Neural cell (in vitro differentiated cells): ENCODE data around the gene TULP4. TPM values are rescaled to one million over a fixed set of nuclear protein-coding genes. Genes with fewer than 3 reads are reported as not detected.
"Not testable (repeated sequence)": the region's sequence is repeated elsewhere in the genome, so short reads cannot be mapped to it uniquely, and the experiment has no call there.

Source experiments
- H2AFZ ChIP-seq: fragments of 200-600, 300-800 bp; sonication (generic), shearing (Covaris generic); 2 replicates; pipeline ENCODE4 v1.6.0; 2014; ENCODE audit warnings: low read depth, mild to moderate bottlenecking, antibody characterized with exemption, low read length, moderate library complexity
- H3F3A ChIP-seq: fragments of 200-600 bp; shearing (Covaris generic); 2 replicates; pipeline ENCODE4 v1.6.1; 2016; ENCODE audit warnings: mild to moderate bottlenecking, moderate library complexity, mixed read lengths, antibody characterized with exemption, low read length; ENCODE audit not compliant: insufficient read depth, poor library complexity, severe bottlenecking
- H3K27ac ChIP-seq: fragments of 200-600, 300-800 bp; sonication (generic), shearing (Covaris generic); 2 replicates; pipeline ENCODE4 v1.5.1; 2014; ENCODE audit warnings: mild to moderate bottlenecking, low read length, moderate library complexity
- H3K27me3 ChIP-seq: fragments of 300-800, 200-600 bp; sonication (generic), shearing (Covaris generic); 2 replicates; pipeline ENCODE4 v1.6.0; 2014; ENCODE audit warnings: mild to moderate bottlenecking, low read depth, low read length, moderate library complexity; ENCODE audit not compliant: insufficient read depth
- H3K36me3 ChIP-seq: fragments of 300-800, 200-600 bp; sonication (generic), shearing (Covaris generic); 2 replicates; pipeline ENCODE4 v1.5.1; 2014; ENCODE audit warnings: mild to moderate bottlenecking, antibody characterized with exemption, low read length, moderate library complexity; ENCODE audit not compliant: insufficient read depth
- H3K4me2 ChIP-seq: fragments of 300-800, 200-600 bp; sonication (generic), shearing (Covaris generic); 2 replicates; pipeline ENCODE4 v1.6.0; 2014; ENCODE audit warnings: mild to moderate bottlenecking, low read length
- H3K4me3 ChIP-seq: fragments of 300-800, 200-600 bp; sonication (generic), shearing (Covaris generic); 2 replicates; pipeline ENCODE4 v1.5.1; 2014; ENCODE audit warnings: mild to moderate bottlenecking, low read length, moderate library complexity
- H3K79me2 ChIP-seq: fragments of 200-600 bp; shearing (Covaris generic); replicated peaks from 2 replicates; pipeline ENCODE4 v1.6.0; 2014; ENCODE audit warnings: mild to moderate bottlenecking, low read length, moderate library complexity; ENCODE audit not compliant: insufficient read depth
- H3K9ac ChIP-seq: fragments of 300-800, 200-600 bp; sonication (generic), shearing (Covaris generic); 2 replicates; pipeline ENCODE4 v1.6.1; 2016; ENCODE audit warnings: mild to moderate bottlenecking, low read length, mixed read lengths
- H3K9me2 ChIP-seq: fragments of 200-600 bp; shearing (Covaris generic); 2 replicates; pipeline ENCODE4 v1.6.1; 2016; ENCODE audit warnings: mild to moderate bottlenecking, low read length, mixed read lengths; ENCODE audit not compliant: insufficient read depth
- H3K9me3 ChIP-seq: fragments of 200-600, 300-800 bp; sonication (generic), shearing (Covaris generic); 2 replicates; pipeline ENCODE4 v1.6.1; 2016; ENCODE audit warnings: mild to moderate bottlenecking, mixed run types, low read length, moderate library complexity, mixed read lengths
- H4K20me1 ChIP-seq: fragments of 200-600 bp; shearing (Covaris generic); 2 replicates; pipeline ENCODE4 v1.6.1; 2016; ENCODE audit warnings: mild to moderate bottlenecking, mixed run types; ENCODE audit not compliant: insufficient read depth
- EP300 ChIP-seq: fragments of 450-650 bp; conservative IDR thresholded peaks from 2 replicates; pipeline ENCODE4 v1.6.1; 2014; ENCODE audit warnings: antibody characterized with exemption, mild to moderate bottlenecking, moderate library complexity; ENCODE audit not compliant: poor library complexity, severe bottlenecking
- EZH2 ChIP-seq: fragments of 200-600, 300-800 bp; shearing (Covaris generic), sonication (generic); IDR thresholded peaks from 2 replicates; pipeline ENCODE4 v1.6.1; 2014; ENCODE audit warnings: antibody characterized with exemption, low read length, borderline replicate concordance, mild to moderate bottlenecking; ENCODE audit not compliant: insufficient read depth, poor library complexity, severe bottlenecking
- MXI1 ChIP-seq: fragments of 450-650 bp; conservative IDR thresholded peaks from 2 replicates; pipeline ENCODE4 v1.6.1; 2014; ENCODE audit warnings: antibody characterized with exemption, mild to moderate bottlenecking; ENCODE audit not compliant: poor library complexity, severe bottlenecking
- POLR2AphosphoS5 ChIP-seq: IDR thresholded peaks from 2 replicates; pipeline ENCODE4 v1.6.1; 2012
- RAD21 ChIP-seq: fragments of 450-650 bp; conservative IDR thresholded peaks from 2 replicates; pipeline ENCODE4 v1.6.1; 2014; ENCODE audit warnings: antibody characterized with exemption, mild to moderate bottlenecking, moderate library complexity
- SMC3 ChIP-seq: fragments of 450-650 bp; conservative IDR thresholded peaks from 2 replicates; pipeline ENCODE4 v1.6.1; 2014; ENCODE audit warnings: antibody characterized with exemption, mild to moderate bottlenecking, moderate library complexity; ENCODE audit not compliant: poor library complexity
- TAF1 ChIP-seq: IDR thresholded peaks from 2 replicates; pipeline ENCODE4 v1.6.1; 2012; ENCODE audit warnings: low read depth
- polyA plus RNA-seq: library from polyadenylated mRNA; depleted of rRNA; stranded (reverse); fragments of >200 nt; gene quantifications from 2 replicates; pipeline ENCODE4 v1.2.3, GENCODE V29; 2014
- TF ChIP-seq, protein P1 (sequence below): IDR thresholded peaks from 2 replicates; pipeline ENCODE4 v1.6.1; 2012; ENCODE audit warnings: borderline replicate concordance
- TF ChIP-seq, protein P2 (sequence below): fragments of 450-650 bp; IDR thresholded peaks from 2 replicates; pipeline ENCODE4 v1.5.1; 2014; ENCODE audit warnings: antibody characterized with exemption, mild to moderate bottlenecking, moderate library complexity; ENCODE audit not compliant: poor library complexity, severe bottlenecking

TULP4 gene
- polyA plus RNA-seq, 1 donor from 2014 or later = 30.6 TPM

DNA sequence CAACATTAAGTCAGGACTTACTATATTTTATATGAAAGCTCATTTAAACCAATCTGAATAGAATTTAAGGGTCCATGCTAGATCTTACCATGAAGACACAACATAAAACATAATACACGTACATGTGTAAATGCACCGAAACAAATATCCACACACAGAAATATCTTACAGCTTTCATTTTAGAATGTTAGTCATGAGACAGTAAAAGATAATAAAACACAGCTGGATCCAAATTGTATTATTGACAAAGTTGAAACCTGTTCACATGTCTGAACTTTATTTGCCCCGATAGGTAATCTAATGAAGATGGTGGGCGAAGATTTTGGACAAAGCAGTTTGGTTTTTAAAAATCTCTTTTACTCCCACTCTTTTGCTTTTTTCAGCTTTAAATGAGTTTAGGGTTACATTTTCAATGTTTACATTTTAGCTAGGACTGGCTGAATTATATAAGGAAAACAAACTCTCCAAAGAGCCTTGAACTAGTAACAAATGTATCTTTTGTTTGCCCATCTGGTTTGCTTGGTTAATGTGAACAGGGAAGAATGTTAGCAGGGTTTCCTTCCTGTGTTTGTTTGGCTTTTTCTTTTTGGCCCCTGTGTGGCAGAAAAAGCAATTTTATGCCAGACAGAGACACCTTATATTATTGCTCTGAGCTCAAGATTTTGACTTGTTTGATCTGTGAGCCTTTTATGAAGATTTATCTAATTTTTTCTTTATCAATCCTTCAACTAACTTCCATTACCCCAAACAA lies 242.5 kb downstream of the TULP4 start:
- no peak overlapping the region for H3K9ac ChIP-seq
- H2AFZ ChIP-seq = no peak overlapping the region
- no peak overlapping the region for H3K4me2 ChIP-seq
- peaks cover 5% of the 10 kb centered on the region for H3K79me2 ChIP-seq
- H3K9me2 ChIP-seq = no peaks in the 10 kb centered on the region
- peaks cover 4% of the 10 kb centered on the region for H3F3A ChIP-seq
- H3K9me3 ChIP-seq = no peaks in the 10 kb centered on the region
- H4K20me1 ChIP-seq = no peaks in the 10 kb centered on the region
- no peak overlapping the region for H3K4me3 ChIP-seq
- no peaks in the 10 kb centered on the region for H3K27me3 ChIP-seq
- H3K36me3 ChIP-seq = no peaks in the 10 kb centered on the region
- no peak overlapping the region for H3K27ac ChIP-seq
- TF ChIP-seq RAD21 (no peak), MXI1 (no peak), SMC3 (no peak), EZH2 (no peak), POLR2AphosphoS5 (no peak), EP300 (no peak), TAF1 (no peak)
- TF ChIP-seq, protein P1, sequence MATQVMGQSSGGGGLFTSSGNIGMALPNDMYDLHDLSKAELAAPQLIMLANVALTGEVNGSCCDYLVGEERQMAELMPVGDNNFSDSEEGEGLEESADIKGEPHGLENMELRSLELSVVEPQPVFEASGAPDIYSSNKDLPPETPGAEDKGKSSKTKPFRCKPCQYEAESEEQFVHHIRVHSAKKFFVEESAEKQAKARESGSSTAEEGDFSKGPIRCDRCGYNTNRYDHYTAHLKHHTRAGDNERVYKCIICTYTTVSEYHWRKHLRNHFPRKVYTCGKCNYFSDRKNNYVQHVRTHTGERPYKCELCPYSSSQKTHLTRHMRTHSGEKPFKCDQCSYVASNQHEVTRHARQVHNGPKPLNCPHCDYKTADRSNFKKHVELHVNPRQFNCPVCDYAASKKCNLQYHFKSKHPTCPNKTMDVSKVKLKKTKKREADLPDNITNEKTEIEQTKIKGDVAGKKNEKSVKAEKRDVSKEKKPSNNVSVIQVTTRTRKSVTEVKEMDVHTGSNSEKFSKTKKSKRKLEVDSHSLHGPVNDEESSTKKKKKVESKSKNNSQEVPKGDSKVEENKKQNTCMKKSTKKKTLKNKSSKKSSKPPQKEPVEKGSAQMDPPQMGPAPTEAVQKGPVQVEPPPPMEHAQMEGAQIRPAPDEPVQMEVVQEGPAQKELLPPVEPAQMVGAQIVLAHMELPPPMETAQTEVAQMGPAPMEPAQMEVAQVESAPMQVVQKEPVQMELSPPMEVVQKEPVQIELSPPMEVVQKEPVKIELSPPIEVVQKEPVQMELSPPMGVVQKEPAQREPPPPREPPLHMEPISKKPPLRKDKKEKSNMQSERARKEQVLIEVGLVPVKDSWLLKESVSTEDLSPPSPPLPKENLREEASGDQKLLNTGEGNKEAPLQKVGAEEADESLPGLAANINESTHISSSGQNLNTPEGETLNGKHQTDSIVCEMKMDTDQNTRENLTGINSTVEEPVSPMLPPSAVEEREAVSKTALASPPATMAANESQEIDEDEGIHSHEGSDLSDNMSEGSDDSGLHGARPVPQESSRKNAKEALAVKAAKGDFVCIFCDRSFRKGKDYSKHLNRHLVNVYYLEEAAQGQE = no peak
- TF ChIP-seq, protein P2, sequence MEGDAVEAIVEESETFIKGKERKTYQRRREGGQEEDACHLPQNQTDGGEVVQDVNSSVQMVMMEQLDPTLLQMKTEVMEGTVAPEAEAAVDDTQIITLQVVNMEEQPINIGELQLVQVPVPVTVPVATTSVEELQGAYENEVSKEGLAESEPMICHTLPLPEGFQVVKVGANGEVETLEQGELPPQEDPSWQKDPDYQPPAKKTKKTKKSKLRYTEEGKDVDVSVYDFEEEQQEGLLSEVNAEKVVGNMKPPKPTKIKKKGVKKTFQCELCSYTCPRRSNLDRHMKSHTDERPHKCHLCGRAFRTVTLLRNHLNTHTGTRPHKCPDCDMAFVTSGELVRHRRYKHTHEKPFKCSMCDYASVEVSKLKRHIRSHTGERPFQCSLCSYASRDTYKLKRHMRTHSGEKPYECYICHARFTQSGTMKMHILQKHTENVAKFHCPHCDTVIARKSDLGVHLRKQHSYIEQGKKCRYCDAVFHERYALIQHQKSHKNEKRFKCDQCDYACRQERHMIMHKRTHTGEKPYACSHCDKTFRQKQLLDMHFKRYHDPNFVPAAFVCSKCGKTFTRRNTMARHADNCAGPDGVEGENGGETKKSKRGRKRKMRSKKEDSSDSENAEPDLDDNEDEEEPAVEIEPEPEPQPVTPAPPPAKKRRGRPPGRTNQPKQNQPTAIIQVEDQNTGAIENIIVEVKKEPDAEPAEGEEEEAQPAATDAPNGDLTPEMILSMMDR = no peak

DNA sequence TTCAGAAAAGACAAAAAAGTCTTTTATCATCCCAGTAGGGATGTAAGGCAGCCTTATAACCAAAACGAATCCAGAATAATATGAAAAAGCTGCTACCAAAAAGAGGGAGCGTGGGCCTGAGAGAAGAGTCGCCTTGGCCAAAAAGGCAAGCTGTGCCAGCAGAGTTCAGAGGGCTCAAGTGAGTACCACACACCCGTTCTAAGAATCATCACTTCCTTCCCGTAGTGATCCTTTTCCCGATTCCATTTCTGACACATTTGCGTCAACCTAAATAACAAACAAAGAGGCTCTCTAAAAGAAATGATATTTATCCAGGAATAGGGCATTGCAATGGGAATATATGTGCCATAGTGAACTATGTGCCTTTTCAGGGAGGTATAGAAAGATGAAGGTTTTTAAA lies 243.8 kb downstream of the TULP4 start:
- Histone ChIP-seq H4K20me1 (peaks cover 5% of the 10 kb centered on the region), H3K9ac (no peak overlapping the region), H3K9me2 (no peaks in the 10 kb centered on the region), H2AFZ (no peak overlapping the region), H3K27ac (no peak overlapping the region), H3K4me2 (no peak overlapping the region), H3F3A (peaks cover 4% of the 10 kb centered on the region), H3K27me3 (no peaks in the 10 kb centered on the region), H3K36me3 (no peaks in the 10 kb centered on the region), H3K9me3 (no peaks in the 10 kb centered on the region), H3K4me3 (no peak overlapping the region), H3K79me2 (peaks cover 12% of the 10 kb centered on the region)
- TF ChIP-seq, protein P1 = no peak
- TF ChIP-seq EP300 (no peak), RAD21 (no peak), SMC3 (no peak), EZH2 (no peak), TAF1 (no peak), MXI1 (no peak)
- TF ChIP-seq, protein P2 = no peak

DNA sequence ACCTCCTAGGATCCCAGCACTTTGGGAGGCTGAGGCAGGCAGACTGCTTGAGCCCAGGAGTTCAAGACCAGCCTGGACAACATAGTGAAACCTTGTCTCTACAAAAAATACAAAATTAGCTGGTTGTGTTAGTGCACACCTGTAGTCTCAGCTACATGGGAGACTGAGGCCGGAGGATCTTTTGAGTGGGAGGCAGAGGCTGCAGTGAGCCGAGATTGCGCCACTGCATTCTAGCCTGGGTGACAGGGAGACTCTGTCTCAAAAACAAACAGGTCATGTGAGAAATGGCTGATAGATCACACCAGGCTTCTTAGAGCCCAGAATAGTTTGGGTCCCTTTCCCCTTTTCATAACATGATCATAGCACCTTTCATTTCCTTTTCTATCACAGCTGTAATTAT lies 244.8 kb downstream of the TULP4 start:
- H3K9ac ChIP-seq, H3K27ac ChIP-seq, H3F3A ChIP-seq, H3K9me3 ChIP-seq, H3K36me3 ChIP-seq, H3K27me3 ChIP-seq, H3K4me3 ChIP-seq, H2AFZ ChIP-seq, H3K4me2 ChIP-seq, H3K9me2 ChIP-seq: not testable (repeated sequence)
- Histone ChIP-seq H3K79me2 (peaks cover 20% of the 10 kb centered on the region), H4K20me1 (peaks cover 10% of the 10 kb centered on the region)
